ENCODE results near the gene BTBD9. TPM values are rescaled to one million over a fixed set of nuclear protein-coding genes. Genes with fewer than 3 reads are reported as not detected.

The BTBD9 gene
- total and polyA plus RNA-seq, 2 donors (not counting 3 experiments of a cell fraction or from before 2014, with no cell fraction given) = 4.9 to 15.0 TPM

GRCh38 chr6:38272222-38272621, 367.5 kb downstream of the BTBD9 start:
- no TSS peak for BruUV-seq (replicated peaks)
- Histone ChIP-seq H3K9me3 (replicated peaks; ENCODE audit: control insufficient read depth, insufficient read depth, low read length) (no peaks in the 10 kb centered on the region), H2AFZ (ENCODE audit: low read depth, low read length) (no peak overlapping the region), H3K36me3 (ENCODE audit: control insufficient read depth in 2 of 2, extremely low read depth in 1 of 2, insufficient read depth in 2 of 2, low read length in 2 of 2) (no peaks in the 10 kb centered on the region), H3K4me1 (ENCODE audit: control insufficient read depth, extremely low read depth, insufficient read depth, low read length) (peaks cover 6% of the 10 kb centered on the region), H3K9ac (replicated peaks; ENCODE audit: extremely low read depth, insufficient read depth, low read length) (no peak overlapping the region), H3K79me2 (ENCODE audit: control insufficient read depth, insufficient read depth, low read length) (no peaks in the 10 kb centered on the region), H3K4me2 (ENCODE audit: insufficient read depth, low read length) (no peak overlapping the region), H3K9me1 (replicated peaks; ENCODE audit: control insufficient read depth, extremely low read depth, insufficient read depth, low read length) (no peaks in the 10 kb centered on the region), H3K27me3 (ENCODE audit: control insufficient read depth in 2 of 2, insufficient read depth in 2 of 2, low read length in 2 of 2) (no peaks in the 10 kb centered on the region), H3K4me3 (replicated peaks in 1 of 3; ENCODE audit: insufficient read depth in 1 of 3, low read depth in 1 of 3, low read length in 3 of 3) (no peak overlapping the region), H4K20me1 (replicated peaks; ENCODE audit: control insufficient read depth, extremely low read depth, insufficient read depth, low read length) (no peaks in the 10 kb centered on the region), H3K27ac (ENCODE audit: insufficient read depth, low read depth, low read length) (no peak overlapping the region)
- ChIA-PET CTCF (no interaction called here), POLR2A (no interaction called here)
- dilution Hi-C loops (cut with MboI; ENCODE audit: extremely low pct_ligation_motif_present, low sequenced_read_pairs) (no loop called here), intact Hi-C loops (cut with micrococcal nuclease) (no loop called here)
- DNase-seq (ENCODE audit: low read depth, low spot score) (no peak), FAIRE-seq (no peak)
- TF ChIP-seq POLR2A (IDR thresholded peaks at IDR 0.05; ENCODE audit: low read depth, low read length) (no peak), GATA2 (IDR thresholded peaks at IDR 0.05; ENCODE audit: insufficient read depth, insufficient read length, low read depth, low read length) (no peak), FOS (IDR thresholded peaks at IDR 0.05; ENCODE audit: borderline replicate concordance, insufficient read depth, low read length) (no peak), POLR2AphosphoS5 (IDR thresholded peaks at IDR 0.05; ENCODE audit: insufficient read depth, low read depth, low read length) (no peak), EZH2 (IDR thresholded peaks at IDR 0.05; ENCODE audit: borderline replicate concordance, low read depth, low read length, severe bottlenecking) (no peak), MAX (IDR thresholded peaks at IDR 0.05; ENCODE audit: insufficient read depth, insufficient read length) (no peak), MYC (IDR thresholded peaks at IDR 0.05; ENCODE audit: low read depth, low read length) (no peak), JUN (IDR thresholded peaks at IDR 0.05; ENCODE audit: borderline replicate concordance, insufficient read depth, insufficient read length, low read depth) (no peak)
- TF ChIP-seq, protein P1, sequence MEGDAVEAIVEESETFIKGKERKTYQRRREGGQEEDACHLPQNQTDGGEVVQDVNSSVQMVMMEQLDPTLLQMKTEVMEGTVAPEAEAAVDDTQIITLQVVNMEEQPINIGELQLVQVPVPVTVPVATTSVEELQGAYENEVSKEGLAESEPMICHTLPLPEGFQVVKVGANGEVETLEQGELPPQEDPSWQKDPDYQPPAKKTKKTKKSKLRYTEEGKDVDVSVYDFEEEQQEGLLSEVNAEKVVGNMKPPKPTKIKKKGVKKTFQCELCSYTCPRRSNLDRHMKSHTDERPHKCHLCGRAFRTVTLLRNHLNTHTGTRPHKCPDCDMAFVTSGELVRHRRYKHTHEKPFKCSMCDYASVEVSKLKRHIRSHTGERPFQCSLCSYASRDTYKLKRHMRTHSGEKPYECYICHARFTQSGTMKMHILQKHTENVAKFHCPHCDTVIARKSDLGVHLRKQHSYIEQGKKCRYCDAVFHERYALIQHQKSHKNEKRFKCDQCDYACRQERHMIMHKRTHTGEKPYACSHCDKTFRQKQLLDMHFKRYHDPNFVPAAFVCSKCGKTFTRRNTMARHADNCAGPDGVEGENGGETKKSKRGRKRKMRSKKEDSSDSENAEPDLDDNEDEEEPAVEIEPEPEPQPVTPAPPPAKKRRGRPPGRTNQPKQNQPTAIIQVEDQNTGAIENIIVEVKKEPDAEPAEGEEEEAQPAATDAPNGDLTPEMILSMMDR (IDR thresholded peaks at IDR 0.05; ENCODE audit: extremely low read depth in 1 of 2, insufficient read depth in 1 of 2, low read depth in 1 of 2, low read length in 2 of 2) = no peak

All from endothelial cell of umbilical vein (primary cell).